GM12872 (cell line): ENCODE measurements around the gene PDLIM5.

ENCODE experiments used
- TF ChIP-seq, protein P1 (sequence below): IDR thresholded peaks from 3 replicates; pipeline ENCODE4 v1.5.1; 2011; ENCODE audit warnings: low read depth, mild to moderate bottlenecking, low read length, moderate library complexity; ENCODE audit not compliant: insufficient read depth

The PDLIM5 gene

DNA sequence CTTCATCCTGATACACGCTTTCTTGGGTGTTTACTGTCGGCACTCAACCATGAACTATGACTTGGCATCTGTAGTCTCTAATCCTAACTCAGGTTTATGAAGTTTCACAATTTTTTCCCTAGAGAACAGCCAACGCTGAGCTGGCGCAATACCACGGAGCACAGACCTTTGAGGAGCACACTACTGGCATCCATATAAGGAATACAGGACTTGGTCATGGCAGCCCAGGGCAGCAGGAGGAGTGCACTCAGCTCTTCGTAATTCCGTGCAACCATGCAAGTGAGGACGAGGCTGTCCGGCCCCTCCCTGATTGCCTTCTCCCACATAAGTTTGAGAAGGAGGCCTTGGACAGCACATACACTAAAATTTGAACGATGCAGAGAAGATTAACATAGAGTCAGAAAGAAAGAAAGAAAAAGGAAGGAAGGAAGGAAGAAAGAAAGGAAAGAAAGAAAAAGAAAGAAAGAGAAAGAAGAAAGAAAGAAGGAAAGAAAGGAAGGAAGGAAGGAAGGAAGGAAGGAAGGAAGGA, 41.0 kb upstream of the PDLIM5 start:
- TF ChIP-seq, protein P1, sequence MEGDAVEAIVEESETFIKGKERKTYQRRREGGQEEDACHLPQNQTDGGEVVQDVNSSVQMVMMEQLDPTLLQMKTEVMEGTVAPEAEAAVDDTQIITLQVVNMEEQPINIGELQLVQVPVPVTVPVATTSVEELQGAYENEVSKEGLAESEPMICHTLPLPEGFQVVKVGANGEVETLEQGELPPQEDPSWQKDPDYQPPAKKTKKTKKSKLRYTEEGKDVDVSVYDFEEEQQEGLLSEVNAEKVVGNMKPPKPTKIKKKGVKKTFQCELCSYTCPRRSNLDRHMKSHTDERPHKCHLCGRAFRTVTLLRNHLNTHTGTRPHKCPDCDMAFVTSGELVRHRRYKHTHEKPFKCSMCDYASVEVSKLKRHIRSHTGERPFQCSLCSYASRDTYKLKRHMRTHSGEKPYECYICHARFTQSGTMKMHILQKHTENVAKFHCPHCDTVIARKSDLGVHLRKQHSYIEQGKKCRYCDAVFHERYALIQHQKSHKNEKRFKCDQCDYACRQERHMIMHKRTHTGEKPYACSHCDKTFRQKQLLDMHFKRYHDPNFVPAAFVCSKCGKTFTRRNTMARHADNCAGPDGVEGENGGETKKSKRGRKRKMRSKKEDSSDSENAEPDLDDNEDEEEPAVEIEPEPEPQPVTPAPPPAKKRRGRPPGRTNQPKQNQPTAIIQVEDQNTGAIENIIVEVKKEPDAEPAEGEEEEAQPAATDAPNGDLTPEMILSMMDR: no peak

DNA sequence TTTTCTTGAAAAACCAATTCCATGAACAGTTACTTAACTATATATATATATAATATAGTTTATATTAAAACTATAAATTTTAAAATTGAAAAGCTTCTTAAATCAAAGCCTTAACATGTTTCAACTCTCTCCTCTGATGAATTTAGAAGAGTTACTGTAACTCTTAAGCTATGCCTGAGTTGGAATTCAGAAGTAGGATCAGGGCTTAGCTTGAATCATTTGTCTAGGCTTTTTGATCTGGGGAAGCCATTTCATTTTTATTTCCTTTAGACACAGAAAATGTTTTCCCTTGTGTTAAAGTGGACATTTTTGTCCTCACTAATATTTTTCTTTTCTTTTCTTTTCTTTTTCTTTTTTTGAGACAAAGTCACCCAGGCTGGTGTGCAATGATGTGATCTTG, 40.4 kb upstream of the PDLIM5 start:
- TF ChIP-seq, protein P1: no peak

DNA sequence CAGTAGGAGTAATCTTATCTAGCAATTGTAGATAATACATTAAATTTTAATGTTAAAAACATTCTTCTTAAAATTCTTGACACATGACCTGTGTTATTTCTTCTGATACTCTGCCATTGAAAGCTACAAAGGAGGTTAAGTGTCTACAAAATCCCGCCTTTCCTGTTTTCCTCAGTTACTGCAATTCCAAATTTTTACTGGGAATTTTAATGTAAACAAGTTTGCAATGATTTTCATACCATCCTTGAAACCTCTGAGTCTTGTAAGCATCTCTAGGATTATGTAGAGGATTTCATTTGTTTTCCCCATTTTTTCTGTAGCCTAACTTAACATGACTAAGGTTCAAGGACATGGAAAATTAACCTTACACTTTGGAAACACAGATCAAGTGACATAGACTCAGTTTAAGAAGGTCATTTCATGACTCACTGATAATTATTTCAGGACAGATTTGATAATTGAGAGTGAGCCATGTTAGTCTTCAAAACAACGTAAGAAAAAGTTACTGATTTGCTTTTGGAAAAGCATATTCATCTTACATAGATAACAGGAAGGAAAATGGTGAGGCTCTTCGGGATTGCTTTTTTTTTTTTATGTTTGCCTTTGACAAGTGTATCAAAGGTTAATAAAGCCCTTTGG, 39.6 kb upstream of the PDLIM5 start:
- TF ChIP-seq, protein P1: no peak

DNA sequence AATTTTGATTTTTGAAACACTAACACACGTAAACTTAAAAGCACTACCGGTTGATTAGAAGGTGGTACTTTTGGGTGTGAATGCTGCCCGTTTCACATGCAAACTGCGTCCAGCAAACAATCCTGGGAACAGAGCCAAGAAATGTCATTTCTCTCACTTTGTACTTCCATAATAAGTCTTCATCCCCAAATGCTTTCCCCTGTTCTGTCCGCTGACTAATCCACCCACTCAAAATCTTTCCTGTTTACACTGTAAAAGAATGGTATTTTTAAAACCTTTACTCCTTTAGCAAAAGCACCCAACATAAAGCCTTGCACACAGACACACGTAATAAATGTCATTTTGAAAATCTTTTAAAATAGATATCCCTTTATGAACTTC, 39.1 kb upstream of the PDLIM5 start:
- TF ChIP-seq, protein P1: no peak

DNA sequence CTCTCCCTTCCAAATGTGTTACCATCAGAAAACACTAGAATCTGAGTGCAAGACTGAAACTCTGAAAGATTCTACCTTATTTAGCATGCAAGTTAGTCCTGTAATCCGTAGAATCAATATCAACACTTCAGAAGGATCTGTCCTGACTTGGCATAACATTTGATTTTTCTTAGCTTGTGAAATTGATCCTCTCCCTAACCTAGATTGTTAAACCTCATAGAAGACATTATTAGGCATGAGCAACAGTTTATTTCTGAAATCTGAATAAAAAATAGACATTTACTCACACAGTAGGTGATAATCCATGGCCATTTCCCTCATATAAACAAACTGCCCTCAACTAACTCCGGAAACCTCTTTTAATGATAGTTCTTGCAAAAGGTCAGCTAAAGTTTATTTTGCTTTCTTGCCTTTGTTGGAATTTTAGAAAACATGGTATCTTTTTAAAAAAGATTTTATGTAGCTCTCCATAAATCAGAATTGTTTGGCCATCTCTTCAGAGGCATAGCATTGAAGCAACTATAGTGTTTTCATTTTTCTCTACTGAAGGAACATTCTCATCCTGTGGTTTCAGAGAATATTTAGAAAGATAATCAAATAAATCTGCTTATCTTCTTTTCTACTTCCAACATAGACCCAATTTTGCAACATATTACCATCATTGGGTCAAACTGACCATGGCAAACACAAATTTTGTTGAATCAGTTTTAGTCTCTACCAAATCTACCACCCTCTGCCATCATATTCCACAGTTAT, 38.5 kb upstream of the PDLIM5 start:
- TF ChIP-seq, protein P1: no peak

DNA sequence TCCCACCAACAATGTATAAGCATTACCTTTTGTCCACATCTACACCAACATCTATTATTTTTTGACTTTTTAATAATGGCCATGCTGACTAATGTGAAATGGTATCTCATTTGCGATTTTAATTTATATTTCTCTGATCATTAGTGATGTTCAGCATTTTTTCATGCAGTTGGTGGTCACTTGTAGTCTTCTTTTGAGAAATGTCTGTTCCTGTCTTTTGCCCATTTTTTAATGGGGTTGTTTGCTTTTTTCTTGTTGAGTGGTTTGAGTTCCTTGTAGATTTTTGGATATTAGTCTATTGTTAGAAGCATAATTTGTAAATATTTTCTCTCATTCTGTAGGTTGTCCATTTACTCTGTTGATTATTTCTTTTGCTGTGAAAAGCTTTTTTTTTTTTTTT, 36.8 kb upstream of the PDLIM5 start:
- TF ChIP-seq, protein P1: no peak

DNA sequence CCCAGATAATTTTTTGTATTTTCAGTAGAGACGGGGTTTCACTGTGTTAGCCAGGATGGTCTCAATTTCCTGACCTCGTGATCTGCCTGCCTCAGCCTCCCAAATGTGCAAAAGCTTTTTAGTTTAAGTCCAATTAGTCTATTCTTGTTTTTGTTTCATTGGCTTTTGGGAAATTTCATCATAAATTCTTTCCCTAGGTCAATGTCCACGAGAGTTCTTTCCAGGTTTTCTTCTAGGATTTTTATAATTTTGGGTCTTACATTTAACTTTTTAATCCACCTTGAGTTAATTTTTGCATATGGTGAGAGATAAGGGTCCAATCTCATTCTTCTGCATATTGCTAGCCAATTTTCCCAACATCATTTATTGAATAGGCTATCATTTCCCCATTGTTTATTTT, 36.3 kb upstream of the PDLIM5 start:
- TF ChIP-seq, protein P1: no peak
